GM20000 (cell line): ENCODE measurements around the gene STEAP1B.
"Not testable (repeated sequence)": the region's sequence is repeated elsewhere in the genome, so short reads cannot be mapped to it uniquely, and the experiment has no call there.

Experiments used
- DNase-seq: peaks from one replicate; pipeline ENCODE4 v3.0.0; 2012; ENCODE audit warnings: low spot score
- TF ChIP-seq, protein P1 (sequence below): IDR thresholded peaks from 2 replicates; pipeline ENCODE4 v1.5.1; 2012; ENCODE audit warnings: mild to moderate bottlenecking, control low read depth; ENCODE audit errors: extremely low read depth, missing control alignments

Gene STEAP1B

DNA sequence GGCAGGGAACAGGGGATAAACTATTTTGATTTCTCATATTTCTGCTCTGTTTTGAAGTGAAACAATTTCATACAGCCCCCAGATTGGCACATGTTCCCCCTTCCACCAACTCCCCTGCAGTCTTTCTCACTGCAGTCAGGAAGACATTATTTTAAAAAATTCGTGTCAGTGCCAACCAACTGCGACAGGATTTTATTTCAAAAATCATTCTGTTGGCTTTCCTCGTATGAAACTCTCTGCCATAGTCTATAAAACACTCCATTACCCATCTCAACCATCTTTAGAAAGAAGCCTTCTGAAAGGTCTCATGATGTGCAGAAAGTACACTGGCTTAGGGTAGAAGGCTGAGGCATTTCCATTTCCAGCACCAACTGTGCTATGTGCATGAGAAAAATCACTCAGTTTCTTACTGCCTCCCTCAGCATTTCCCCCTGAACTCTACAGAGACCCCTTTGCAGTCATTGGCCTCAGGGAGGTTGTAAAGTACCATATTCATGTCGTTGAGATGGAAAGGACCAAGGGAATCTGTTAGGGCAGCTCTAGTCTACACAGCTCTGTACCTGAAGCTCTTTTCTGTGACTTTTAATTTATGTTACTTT is 46.9 kb downstream of the STEAP1B start:
- TF ChIP-seq, protein P1, sequence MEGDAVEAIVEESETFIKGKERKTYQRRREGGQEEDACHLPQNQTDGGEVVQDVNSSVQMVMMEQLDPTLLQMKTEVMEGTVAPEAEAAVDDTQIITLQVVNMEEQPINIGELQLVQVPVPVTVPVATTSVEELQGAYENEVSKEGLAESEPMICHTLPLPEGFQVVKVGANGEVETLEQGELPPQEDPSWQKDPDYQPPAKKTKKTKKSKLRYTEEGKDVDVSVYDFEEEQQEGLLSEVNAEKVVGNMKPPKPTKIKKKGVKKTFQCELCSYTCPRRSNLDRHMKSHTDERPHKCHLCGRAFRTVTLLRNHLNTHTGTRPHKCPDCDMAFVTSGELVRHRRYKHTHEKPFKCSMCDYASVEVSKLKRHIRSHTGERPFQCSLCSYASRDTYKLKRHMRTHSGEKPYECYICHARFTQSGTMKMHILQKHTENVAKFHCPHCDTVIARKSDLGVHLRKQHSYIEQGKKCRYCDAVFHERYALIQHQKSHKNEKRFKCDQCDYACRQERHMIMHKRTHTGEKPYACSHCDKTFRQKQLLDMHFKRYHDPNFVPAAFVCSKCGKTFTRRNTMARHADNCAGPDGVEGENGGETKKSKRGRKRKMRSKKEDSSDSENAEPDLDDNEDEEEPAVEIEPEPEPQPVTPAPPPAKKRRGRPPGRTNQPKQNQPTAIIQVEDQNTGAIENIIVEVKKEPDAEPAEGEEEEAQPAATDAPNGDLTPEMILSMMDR: no peak
- DNase-seq: no peak

DNA sequence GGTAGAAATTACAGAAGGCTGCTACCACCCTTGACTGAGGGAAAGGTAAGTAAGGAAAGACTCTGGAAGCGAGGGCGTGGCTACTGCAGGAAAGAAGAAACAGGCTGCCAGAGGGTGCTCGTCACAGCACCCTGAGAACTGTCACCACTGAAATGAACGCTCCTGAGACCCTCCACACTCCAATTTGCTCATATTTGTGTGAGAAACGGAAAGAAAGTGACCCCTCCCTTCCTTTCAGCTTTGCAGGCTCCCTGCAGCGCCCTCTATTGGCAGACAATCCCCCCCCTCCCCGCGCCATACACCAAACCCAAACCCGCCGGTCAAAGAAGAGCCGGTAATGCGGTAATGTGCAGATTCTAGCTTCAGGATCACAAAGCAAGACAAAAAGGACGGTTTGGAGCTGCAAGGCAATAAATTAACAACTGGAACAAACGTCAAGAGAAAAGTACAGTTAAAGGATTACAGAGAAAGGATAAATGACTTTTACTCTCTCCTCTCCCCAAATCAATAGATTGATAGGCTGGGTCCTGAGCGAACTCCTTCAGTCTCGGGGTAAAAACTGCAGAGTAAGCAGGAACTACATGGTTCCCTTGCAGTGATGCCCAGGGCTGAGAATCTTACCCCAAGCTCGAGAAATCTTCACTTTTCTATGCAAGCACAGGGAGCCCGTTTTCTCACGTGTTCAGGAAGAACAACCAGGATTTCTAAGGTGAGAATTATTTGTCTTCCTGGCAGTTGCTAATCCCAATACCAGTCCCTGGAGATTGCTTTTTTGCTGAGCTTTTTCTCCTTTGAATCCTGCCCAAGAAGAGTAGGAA is 47.6 kb downstream of the STEAP1B start:
- peak; percentile 52 for DNase-seq
- TF ChIP-seq, protein P1: peak; percentile 53

DNA sequence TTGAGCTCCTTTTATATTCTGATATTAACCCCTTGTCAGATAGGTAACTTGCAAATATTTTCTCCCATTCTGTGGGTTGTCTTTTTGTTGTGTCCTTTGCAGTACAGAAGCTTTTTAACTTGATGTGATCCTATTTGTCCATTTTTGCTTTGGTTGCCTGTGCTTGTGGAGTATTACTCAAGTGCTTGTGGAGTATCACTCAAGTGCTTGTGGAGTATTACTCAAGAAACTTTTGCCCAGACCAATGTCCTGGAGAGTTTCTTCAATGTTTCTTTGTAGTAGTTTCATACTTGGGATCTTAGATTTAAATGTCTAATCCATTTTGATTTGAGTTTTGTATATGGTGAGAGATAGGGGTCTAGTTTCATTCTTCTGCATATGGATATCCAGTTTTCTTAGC is 50.0 kb downstream of the STEAP1B start:
- not testable (repeated sequence) for DNase-seq

DNA sequence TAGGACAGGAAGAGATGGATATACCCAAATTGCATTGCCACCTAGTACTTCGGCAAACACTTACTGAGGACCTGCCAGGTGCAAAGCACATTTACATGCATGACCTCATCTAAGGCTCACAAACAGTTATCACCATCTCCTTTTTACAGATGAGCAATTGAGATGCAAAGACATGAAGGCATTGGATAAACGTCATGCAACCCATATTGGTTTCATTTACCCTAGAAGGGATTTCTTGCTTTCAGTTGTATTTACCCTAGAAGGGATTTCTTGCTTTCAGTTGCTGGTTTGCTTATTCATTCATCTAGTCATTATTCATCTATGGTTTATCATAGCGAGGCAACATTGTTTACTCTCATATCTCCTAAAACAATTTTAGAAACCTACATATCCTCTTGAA is 52.2 kb downstream of the STEAP1B start:
- DNase-seq: peak; percentile 59
- TF ChIP-seq, protein P1: no peak

DNA sequence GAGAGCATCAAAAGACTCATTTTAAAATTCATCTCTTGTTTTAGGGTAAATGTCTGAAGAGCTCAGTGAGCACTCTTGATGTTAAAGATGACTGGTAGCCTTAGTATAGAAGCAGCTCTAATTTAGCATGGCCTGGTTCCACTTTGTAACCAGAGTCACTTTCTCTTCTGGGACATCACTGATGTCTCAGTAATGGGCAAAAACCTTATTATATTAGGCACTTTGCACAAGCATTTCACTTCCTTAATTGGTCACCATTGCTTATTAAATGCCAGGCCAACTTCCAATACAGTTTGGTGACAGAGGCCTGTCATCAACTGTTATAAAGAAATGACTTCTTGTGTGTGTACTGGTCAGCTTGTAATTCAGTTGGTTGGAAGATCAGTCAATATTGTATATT is 53.0 kb downstream of the STEAP1B start:
- TF ChIP-seq, protein P1: no peak
- peak; percentile 18 for DNase-seq

DNA sequence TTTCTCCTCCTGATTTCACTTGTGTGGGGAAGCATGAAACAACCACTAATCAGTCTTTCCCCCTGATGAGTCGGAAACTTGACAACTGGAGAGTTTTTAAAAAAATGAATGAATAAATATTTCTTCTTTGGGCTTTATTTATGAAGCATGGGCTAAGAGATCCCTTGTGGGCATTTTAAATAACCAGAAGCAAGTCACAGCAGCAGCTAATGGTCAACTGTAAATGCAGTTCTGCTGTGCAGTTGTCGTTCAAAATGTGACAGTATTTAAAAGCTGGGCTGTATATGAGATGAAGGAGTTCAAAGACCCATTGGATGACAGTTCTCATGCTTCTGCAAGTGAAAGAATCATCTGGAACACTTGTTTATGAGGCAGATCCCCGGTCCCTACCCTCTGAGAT is 54.1 kb downstream of the STEAP1B start:
- DNase-seq: no peak
- TF ChIP-seq, protein P1: no peak

DNA sequence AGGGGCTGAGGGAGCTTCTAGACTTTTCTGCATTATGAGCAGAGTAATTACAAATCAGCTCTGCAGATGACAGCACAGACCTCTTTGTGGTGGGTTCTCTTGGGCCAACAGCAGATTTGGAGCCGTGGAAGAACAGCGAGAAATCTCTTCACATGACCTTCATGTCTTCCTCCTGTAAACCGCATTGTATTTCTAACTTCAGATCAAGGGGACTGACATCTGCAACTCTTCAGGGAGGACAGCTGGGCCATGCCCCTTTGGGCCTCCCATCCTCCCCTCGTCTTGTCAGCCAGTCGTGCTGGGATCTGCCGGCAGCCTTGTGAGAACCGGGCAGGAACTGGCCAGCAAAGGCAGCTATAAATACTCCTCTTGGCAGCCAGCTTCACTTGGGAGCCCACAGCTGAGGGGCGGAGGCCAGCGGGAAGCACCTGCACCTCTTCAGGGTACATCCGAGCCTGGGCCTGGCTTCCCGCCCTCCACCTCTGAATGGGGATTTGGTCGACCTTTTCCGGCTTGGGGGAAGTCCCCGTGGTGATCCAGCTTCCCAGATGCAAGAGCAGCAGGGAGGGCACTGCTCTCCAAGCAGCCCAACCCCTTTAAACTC is 54.7 kb downstream of the STEAP1B start:
- DNase-seq: peak; percentile 23
- TF ChIP-seq, protein P1: no peak
